PC-3 (cell line): ENCODE data around the gene COL21A1. TPM values are rescaled to one million over a fixed set of nuclear protein-coding genes. Genes with fewer than 3 reads are reported as not detected.

Experiments used
- ATAC-seq: fragments of 200-7000 bp; cut with Tn5 transposase; 2 replicates; pipeline ENCODE4 v1.9.1; 2020; ENCODE audit warnings: mild to moderate bottlenecking, moderate library complexity
- BruUV-seq: library from RNA; stranded (reverse); fragments of 400-500 nt; replicated peaks from 2 replicates; lab custom pipeline; 2021; lab: Mats Ljungman, UMichigan
- CTCF ChIA-PET: fragments of 300-600 bp; sonication (Branson Sonifier 250); formaldehyde crosslinking; loops from one replicate; lab custom pipeline; 2022; ENCODE audit warnings: antibody characterized with exemption; lab: Charles Lee
- POLR2A ChIA-PET: fragments of 300-600 bp; sonication (Branson Sonifier 250); formaldehyde crosslinking; loops from one replicate; lab custom pipeline; 2022; ENCODE audit warnings: antibody characterized with exemption; ENCODE audit not compliant: unreplicated experiment; lab: Charles Lee
- DNase-seq: peaks from one replicate; pipeline ENCODE4 v3.0.0-alpha.2; 2015
- H2AFZ ChIP-seq: fragments of 300-600 bp; sonication (generic); 2 replicates; pipeline ENCODE4 v1.6.0; 2016; ENCODE audit warnings: antibody characterized with exemption, low read length
- H3F3A ChIP-seq: fragments of 300-600 bp; sonication (generic); one replicate; pipeline ENCODE4 v1.6.0; 2017; ENCODE audit warnings: antibody characterized with exemption, low read length, control low read depth, mild to moderate bottlenecking; ENCODE audit not compliant: unreplicated experiment
- H3K27ac ChIP-seq: fragments of 300-600 bp; sonication (generic); 2 replicates; pipeline ENCODE4 v1.5.1; 2016; ENCODE audit warnings: mild to moderate bottlenecking, low read length
- H3K27me3 ChIP-seq: fragments of 300-600 bp; sonication (generic); 2 replicates; pipeline ENCODE4 v1.6.1; 2016; ENCODE audit warnings: low read length, mixed read lengths
- H3K36me3 ChIP-seq: fragments of 300-600 bp; sonication (generic); 2 replicates; pipeline ENCODE4 v1.6.1; 2016; ENCODE audit warnings: low read depth, mixed run types, low read length, mixed read lengths
- H3K4me1 ChIP-seq: fragments of 300-600 bp; sonication (generic); 2 replicates; pipeline ENCODE4 v1.5.1; 2016; ENCODE audit warnings: low read length; ENCODE audit not compliant: insufficient read depth
- H3K4me2 ChIP-seq: fragments of 300-600 bp; sonication (generic); 2 replicates; pipeline ENCODE4 v1.6.0; 2016; ENCODE audit warnings: low read length
- H3K4me3 ChIP-seq: fragments of 300-600 bp; sonication (generic); 2 replicates; pipeline ENCODE4 v1.5.1; 2016; ENCODE audit warnings: mild to moderate bottlenecking, low read length, mixed read lengths
- H3K79me2 ChIP-seq: fragments of 300-600 bp; sonication (generic); 2 replicates; pipeline ENCODE4 v1.6.1; 2017; ENCODE audit warnings: low read length, mixed read lengths
- H3K9ac ChIP-seq: fragments of 300-600 bp; sonication (generic); 2 replicates; pipeline ENCODE4 v1.6.0; 2016; ENCODE audit warnings: mild to moderate bottlenecking, low read length
- H3K9me2 ChIP-seq: fragments of 300-600 bp; sonication (generic); replicated peaks from 2 replicates; pipeline ENCODE4 v1.6.1; 2016; ENCODE audit warnings: mixed run types, low read length, mixed read lengths
- H3K9me3 ChIP-seq: fragments of 300-600 bp; sonication (generic); 2 replicates; pipeline ENCODE4 v1.6.1; 2016; ENCODE audit warnings: low read length, mixed read lengths
- H4K20me1 ChIP-seq: fragments of 300-600 bp; sonication (generic); 2 replicates; pipeline ENCODE4 v1.6.1; 2016; ENCODE audit warnings: low read length, mixed read lengths
- EZH2 ChIP-seq: fragments of 300-600 bp; sonication (generic); IDR thresholded peaks from one replicate; pipeline ENCODE4 v1.6.1; 2017; ENCODE audit warnings: antibody characterized with exemption, mild to moderate bottlenecking, low read length; ENCODE audit not compliant: unreplicated experiment
- EZH2phosphoT487 ChIP-seq: fragments of 300-600 bp; sonication (generic); IDR thresholded peaks from 2 replicates; pipeline ENCODE4 v1.6.1; 2018; ENCODE audit warnings: mild to moderate bottlenecking, antibody characterized with exemption, low read length, borderline replicate concordance
- intact Hi-C: fragments of 100-400 bp; cut with micrococcal nuclease; formaldehyde crosslinking; loops from 2 replicates; pipeline ENCODE4 v1.9.0; 2023
- total RNA-seq: library from RNA; depleted of rRNA; stranded (reverse); fragments of >200 nt; gene quantifications from 2 replicates; pipeline ENCODE4 v1.2.3, GENCODE V29; 2014
- TF ChIP-seq, protein P1 (sequence below): fragments of 300-600 bp; sonication (generic); conservative IDR thresholded peaks from 2 replicates; pipeline ENCODE4 v1.5.1; 2017; ENCODE audit warnings: antibody characterized with exemption, low read depth, mild to moderate bottlenecking, low read length

The COL21A1 gene
- total RNA-seq, 1 experiment from 2014 or later = 1.0 TPM

DNA sequence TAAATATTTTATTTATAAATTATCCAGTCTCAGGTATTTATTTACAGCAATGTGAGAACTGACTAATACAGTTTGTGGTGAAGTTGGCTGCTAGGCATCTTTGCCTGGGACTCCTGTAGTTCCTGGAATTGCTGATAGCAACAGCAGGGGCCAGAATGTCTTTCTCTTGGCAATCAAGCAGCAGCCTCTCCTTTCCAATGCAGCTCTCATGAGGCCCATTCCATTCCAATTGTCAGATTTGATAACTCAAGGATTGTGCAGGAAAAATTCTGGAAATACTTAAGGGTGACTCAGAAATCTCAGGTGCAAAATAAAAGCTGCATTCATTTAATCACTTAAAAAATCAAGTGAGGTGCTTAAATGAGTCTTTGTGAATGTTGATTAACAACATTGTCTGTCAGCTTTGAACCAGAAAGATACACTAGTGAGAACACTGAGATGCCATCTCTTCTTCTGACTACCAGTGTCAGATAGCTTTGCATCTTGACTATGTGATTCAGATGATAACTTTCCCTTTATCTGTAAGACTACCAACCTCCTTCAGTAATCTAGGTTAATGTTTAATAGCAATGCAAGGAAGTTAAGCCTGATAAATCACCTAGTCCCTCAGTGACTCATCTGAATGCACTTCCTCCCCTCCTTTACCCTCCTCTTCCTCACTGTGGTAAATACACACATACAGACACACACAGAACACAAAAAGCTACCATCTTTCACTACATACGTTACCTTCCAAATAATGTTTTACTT lies 32.1 kb upstream of the COL21A1 start:
- Histone ChIP-seq H3K4me3 (no peak overlapping the region), H3K9me2 (no peaks in the 10 kb centered on the region), H4K20me1 (no peaks in the 10 kb centered on the region), H3K79me2 (no peaks in the 10 kb centered on the region), H3F3A (no peaks in the 10 kb centered on the region), H3K27me3 (no peaks in the 10 kb centered on the region), H3K4me2 (peak overlapping the region; percentile 2; the same call in 1 of the 2 replicates), H3K4me1 (peaks cover 17% of the 10 kb centered on the region), H2AFZ (no peak overlapping the region), H3K27ac (0 out of 2 replicates have a peak overlapping the region, but pooled peaks have one; percentile 2), H3K9ac (no peak overlapping the region), H3K9me3 (no peaks in the 10 kb centered on the region), H3K36me3 (no peaks in the 10 kb centered on the region)
- ChIA-PET CTCF (no interaction called here), POLR2A (no interaction called here)
- intact Hi-C loops = no loop called here
- DNase-seq (peak; percentile 55), ATAC-seq (peak; percentile 71)
- TF ChIP-seq, protein P1, sequence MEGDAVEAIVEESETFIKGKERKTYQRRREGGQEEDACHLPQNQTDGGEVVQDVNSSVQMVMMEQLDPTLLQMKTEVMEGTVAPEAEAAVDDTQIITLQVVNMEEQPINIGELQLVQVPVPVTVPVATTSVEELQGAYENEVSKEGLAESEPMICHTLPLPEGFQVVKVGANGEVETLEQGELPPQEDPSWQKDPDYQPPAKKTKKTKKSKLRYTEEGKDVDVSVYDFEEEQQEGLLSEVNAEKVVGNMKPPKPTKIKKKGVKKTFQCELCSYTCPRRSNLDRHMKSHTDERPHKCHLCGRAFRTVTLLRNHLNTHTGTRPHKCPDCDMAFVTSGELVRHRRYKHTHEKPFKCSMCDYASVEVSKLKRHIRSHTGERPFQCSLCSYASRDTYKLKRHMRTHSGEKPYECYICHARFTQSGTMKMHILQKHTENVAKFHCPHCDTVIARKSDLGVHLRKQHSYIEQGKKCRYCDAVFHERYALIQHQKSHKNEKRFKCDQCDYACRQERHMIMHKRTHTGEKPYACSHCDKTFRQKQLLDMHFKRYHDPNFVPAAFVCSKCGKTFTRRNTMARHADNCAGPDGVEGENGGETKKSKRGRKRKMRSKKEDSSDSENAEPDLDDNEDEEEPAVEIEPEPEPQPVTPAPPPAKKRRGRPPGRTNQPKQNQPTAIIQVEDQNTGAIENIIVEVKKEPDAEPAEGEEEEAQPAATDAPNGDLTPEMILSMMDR = no peak
- TF ChIP-seq EZH2 (no peak), EZH2phosphoT487 (no peak)
- no TSS peak for BruUV-seq

DNA sequence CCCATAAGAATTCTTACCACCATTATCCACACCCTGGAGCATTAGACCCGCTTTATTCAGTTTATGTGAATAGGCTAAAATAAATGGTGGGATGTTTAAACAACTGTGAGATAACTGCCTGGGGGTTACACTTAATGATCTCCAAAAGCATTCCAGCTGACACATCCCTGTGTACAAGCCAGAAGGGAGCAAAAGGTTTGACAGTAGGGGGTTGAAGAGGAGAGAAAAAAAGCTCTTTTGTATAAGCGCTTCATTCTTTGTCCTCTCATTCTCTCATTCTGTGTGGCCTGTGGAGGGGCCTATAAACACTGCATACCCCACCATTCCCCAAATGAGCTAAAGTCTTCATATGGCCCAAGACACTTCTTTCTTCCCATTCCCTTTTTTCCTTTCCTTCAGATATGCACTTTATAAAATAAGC lies 30.8 kb upstream of the COL21A1 start:
- TF ChIP-seq EZH2 = no peak
- TF ChIP-seq, protein P1 = no peak
- TF ChIP-seq EZH2phosphoT487 = no peak
- intact Hi-C loops = no loop called here
- no TSS peak for BruUV-seq
- Histone ChIP-seq H3K4me3 (no peak overlapping the region), H3K27ac (no peak overlapping the region), H3K9me2 (no peaks in the 10 kb centered on the region), H3K79me2 (no peaks in the 10 kb centered on the region), H3F3A (no peaks in the 10 kb centered on the region), H4K20me1 (no peaks in the 10 kb centered on the region), H3K9ac (no peak overlapping the region), H3K4me2 (no peak overlapping the region), H3K27me3 (no peaks in the 10 kb centered on the region), H2AFZ (no peak overlapping the region), H3K4me1 (peaks cover 17% of the 10 kb centered on the region), H3K36me3 (no peaks in the 10 kb centered on the region), H3K9me3 (no peaks in the 10 kb centered on the region)
- ATAC-seq = no peak; the same call in 1 of the 2 replicates
- peak; percentile 29 for DNase-seq
- POLR2A ChIA-PET = no interaction called here
- CTCF ChIA-PET = no interaction called here
